ENCODE results near the gene ARMC7.
"Not testable (repeated sequence)": the region's sequence is repeated elsewhere in the genome, so short reads cannot be mapped to it uniquely, and the experiment has no call there.

The ARMC7 gene

GRCh38 chr17:75109407-75110233, at the start of gene ARMC7:
Gene ARMC7, plus strand, starts transcription at chr17:75109969. Its CDS starts 320 bp downstream, at chr17:75110289.
- DNase-seq, result peak; percentile 96

GRCh38 chr17:75060434-75061054, 49.2 kb upstream of the ARMC7 start:
- no peak for DNase-seq

GRCh38 chr17:75061055-75061438, 48.7 kb upstream of the ARMC7 start:
- DNase-seq, result no peak

GRCh38 chr17:75061618-75062017, 48.2 kb upstream of the ARMC7 start:
- DNase-seq, result no peak

- no peak for DNase-seq
Observed at GRCh38 chr17:75063201-75063600, 46.6 kb upstream of the ARMC7 start.

GRCh38 chr17:75063626-75064025, 46.1 kb upstream of the ARMC7 start:
- DNase-seq, result no peak

- DNase-seq, result no peak
Observed at GRCh38 chr17:75064040-75064439, 45.7 kb upstream of the ARMC7 start.

GRCh38 chr17:75064460-75064859, 45.3 kb upstream of the ARMC7 start:
- no peak for DNase-seq

GRCh38 chr17:75064867-75065561, 44.8 kb upstream of the ARMC7 start:
- DNase-seq, result no peak

GRCh38 chr17:75065562-75066151, 44.1 kb upstream of the ARMC7 start:
- DNase-seq, result peak; percentile 51

- DNase-seq, result peak; percentile 36
Observed at GRCh38 chr17:75067856-75068255, 41.9 kb upstream of the ARMC7 start.

GRCh38 chr17:75068750-75069149, 41.0 kb upstream of the ARMC7 start:
- no peak for DNase-seq

GRCh38 chr17:75069783-75070182, 40.0 kb upstream of the ARMC7 start:
- DNase-seq, result no peak

- DNase-seq, result not testable (repeated sequence)
Observed at GRCh38 chr17:75071478-75072271, 38.1 kb upstream of the ARMC7 start.

GRCh38 chr17:75072909-75073308, 36.9 kb upstream of the ARMC7 start:
- not testable (repeated sequence) for DNase-seq

GRCh38 chr17:75073618-75074047, 36.1 kb upstream of the ARMC7 start:
- no peak for DNase-seq

GRCh38 chr17:75074532-75074931, 35.2 kb upstream of the ARMC7 start:
- no peak for DNase-seq

- no peak for DNase-seq
Observed at GRCh38 chr17:75075597-75076336, 34.0 kb upstream of the ARMC7 start.

- DNase-seq, result peak; percentile 11
Observed at GRCh38 chr17:75077072-75077495, 32.7 kb upstream of the ARMC7 start.

GRCh38 chr17:75077496-75078283, 32.1 kb upstream of the ARMC7 start:
- DNase-seq, result peak; percentile 69

All from stimulated activated CD4-positive, alpha-beta T cell treated with anti-CD3 and anti-CD28 coated beads, Interleukin-15, amount 100 ng/mL, for 24 hours (primary cell).